ENCODE data around the gene TMEM62.
"Not testable (repeated sequence)": the region's sequence is repeated elsewhere in the genome, so short reads cannot be mapped to it uniquely, and the experiment has no call there.

The TMEM62 gene

GRCh38 chr15:43196760-43197548 is 63.6 kb downstream of the TMEM62 start:
- Histone ChIP-seq H3K36me3 (ENCODE audit: control insufficient read depth, insufficient read depth, low read length) (peaks cover 21% of the 10 kb centered on the region), H3K4me3 (ENCODE audit: low read depth, low read length) (no peak overlapping the region), H3K9me3 (ENCODE audit: control insufficient read depth, insufficient read depth, low read length) (no peaks in the 10 kb centered on the region; the same call in 1 of the 2 replicates), H3K4me1 (ENCODE audit: control insufficient read depth, insufficient read depth, low read length) (no peaks in the 10 kb centered on the region), H3K9ac (ENCODE audit: low read depth, low read length) (no peak overlapping the region), H3K27ac (ENCODE audit: low read depth, low read length) (no peak overlapping the region), H3K27me3 (ENCODE audit: control insufficient read depth, insufficient read depth, low read length) (no peaks in the 10 kb centered on the region)

DNA sequence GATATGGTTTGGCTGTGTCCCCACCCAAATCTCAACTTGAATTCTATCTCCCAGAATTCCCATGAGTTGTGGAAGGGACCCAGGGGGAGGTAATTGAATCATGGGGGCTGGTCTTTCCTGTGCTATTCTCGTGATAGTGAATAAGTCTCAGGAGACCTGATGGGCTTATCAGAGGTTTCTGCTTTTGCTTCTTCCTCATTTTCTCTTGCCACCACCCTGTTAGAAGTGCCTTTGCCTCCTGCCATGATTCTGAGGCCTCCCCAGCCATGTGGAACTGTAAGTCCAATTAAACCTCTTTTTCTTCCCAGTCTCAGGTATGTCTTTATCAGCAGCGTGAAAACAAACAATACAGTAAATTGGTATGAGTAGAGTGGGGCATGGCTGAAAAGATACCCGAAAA is 64.4 kb downstream of the TMEM62 start:
- H3K27me3 ChIP-seq (ENCODE audit: control insufficient read depth, insufficient read depth, low read length); H3K4me3 ChIP-seq (ENCODE audit: low read depth, low read length); H3K27ac ChIP-seq (ENCODE audit: low read depth, low read length); H3K4me1 ChIP-seq (ENCODE audit: control insufficient read depth, insufficient read depth, low read length); H3K9me3 ChIP-seq (ENCODE audit: control insufficient read depth, insufficient read depth, low read length); H3K9ac ChIP-seq (ENCODE audit: low read depth, low read length): not testable (repeated sequence)
- peaks cover 12% of the 10 kb centered on the region for H3K36me3 ChIP-seq (ENCODE audit: control insufficient read depth, insufficient read depth, low read length)

DNA sequence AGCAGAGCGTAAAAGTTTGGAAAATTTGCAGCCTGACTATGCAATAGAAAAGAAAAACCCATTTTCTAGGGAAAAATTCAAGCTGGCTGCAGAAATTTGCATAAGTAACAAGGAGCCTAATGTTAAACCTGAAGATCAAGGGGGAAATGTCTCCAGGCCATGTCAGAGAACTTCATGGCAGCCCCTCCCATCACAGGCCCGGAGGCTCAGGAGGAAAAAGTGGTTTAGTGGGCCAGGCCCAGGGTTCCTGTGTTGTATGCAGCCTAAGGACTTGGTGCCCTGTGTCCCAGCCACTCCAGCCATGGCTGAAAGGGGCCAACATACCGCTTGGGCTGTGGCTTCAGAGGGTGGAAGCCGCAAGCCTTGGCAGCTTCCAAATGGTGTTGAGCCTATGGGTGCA is 65.2 kb downstream of the TMEM62 start:
- not testable (repeated sequence) for H3K27ac ChIP-seq (ENCODE audit: low read depth, low read length); H3K4me3 ChIP-seq (ENCODE audit: low read depth, low read length); H3K9ac ChIP-seq (ENCODE audit: low read depth, low read length); H3K36me3 ChIP-seq (ENCODE audit: control insufficient read depth, insufficient read depth, low read length); H3K27me3 ChIP-seq (ENCODE audit: control insufficient read depth, insufficient read depth, low read length); H3K9me3 ChIP-seq (ENCODE audit: control insufficient read depth, insufficient read depth, low read length); H3K4me1 ChIP-seq (ENCODE audit: control insufficient read depth, insufficient read depth, low read length)

- no peak overlapping the region for H3K27ac ChIP-seq (ENCODE audit: low read depth, low read length)
- H3K4me1 ChIP-seq (ENCODE audit: control insufficient read depth, insufficient read depth, low read length) = no peaks in the 10 kb centered on the region
- H3K36me3 ChIP-seq (ENCODE audit: control insufficient read depth, insufficient read depth, low read length) = peaks cover 10% of the 10 kb centered on the region
- no peaks in the 10 kb centered on the region for H3K27me3 ChIP-seq (ENCODE audit: control insufficient read depth, insufficient read depth, low read length)
- H3K9ac ChIP-seq (ENCODE audit: low read depth, low read length) = no peak overlapping the region
- H3K4me3 ChIP-seq (ENCODE audit: low read depth, low read length) = no peak overlapping the region
- no peaks in the 10 kb centered on the region; the same call in 1 of the 2 replicates for H3K9me3 ChIP-seq (ENCODE audit: control insufficient read depth, insufficient read depth, low read length)
These were observed 65.6 kb downstream of the TMEM62 start for GRCh38 chr15:43198992-43199391.

- H3K36me3 ChIP-seq (ENCODE audit: control insufficient read depth, insufficient read depth, low read length) = peaks cover under 1% of the 10 kb centered on the region
- no peak overlapping the region for H3K9ac ChIP-seq (ENCODE audit: low read depth, low read length)
- no peak overlapping the region for H3K4me3 ChIP-seq (ENCODE audit: low read depth, low read length)
- no peaks in the 10 kb centered on the region for H3K4me1 ChIP-seq (ENCODE audit: control insufficient read depth, insufficient read depth, low read length)
- H3K27ac ChIP-seq (ENCODE audit: low read depth, low read length) = no peak overlapping the region
- no peaks in the 10 kb centered on the region for H3K27me3 ChIP-seq (ENCODE audit: control insufficient read depth, insufficient read depth, low read length)
- no peaks in the 10 kb centered on the region; the same call in 1 of the 2 replicates for H3K9me3 ChIP-seq (ENCODE audit: control insufficient read depth, insufficient read depth, low read length)
These were observed 66.6 kb downstream of the TMEM62 start for GRCh38 chr15:43199945-43200488.

DNA sequence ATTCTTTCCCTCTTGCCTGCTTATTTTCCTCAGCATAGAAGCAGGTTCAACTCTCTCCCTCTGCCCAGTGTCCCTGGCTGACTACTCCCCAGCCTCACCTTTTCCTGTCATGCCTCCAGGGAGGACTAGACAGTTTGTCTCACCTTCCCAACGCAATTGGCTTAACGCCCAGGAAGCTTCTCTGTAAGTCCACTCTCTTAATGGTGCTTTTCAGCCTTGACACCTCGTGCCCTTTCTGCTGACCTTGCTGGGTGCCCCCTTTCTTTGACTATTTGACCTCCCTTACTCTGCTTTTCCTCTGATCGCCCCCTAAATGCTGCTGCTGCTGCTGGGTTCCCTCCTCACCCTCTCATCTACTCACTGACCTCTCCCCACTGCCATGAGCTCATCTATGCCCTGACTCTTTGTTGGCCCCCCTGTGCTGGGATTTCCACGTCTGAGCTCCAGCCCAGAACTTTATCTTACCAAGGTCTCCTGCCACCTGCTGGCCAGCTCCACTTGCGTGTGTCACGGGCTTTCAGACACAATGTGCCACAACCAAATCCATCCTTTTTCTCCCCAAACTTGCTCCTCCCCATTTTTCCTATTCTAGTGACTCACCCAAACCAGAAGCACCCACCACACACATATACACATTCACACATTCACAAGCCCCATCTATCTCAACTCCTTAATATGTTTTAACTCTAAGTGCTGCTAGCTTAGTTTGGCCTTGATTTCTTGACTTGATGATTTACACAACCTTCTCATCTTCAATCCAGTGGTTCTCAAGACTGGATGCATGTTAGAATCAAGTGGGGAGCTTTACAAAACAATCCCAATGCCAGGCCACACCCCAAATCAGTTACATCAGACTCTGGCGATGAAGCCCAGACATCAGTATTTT is 70.9 kb downstream of the TMEM62 start:
- Histone ChIP-seq H3K9me3 (ENCODE audit: control insufficient read depth, insufficient read depth, low read length) (no peaks in the 10 kb centered on the region), H3K27ac (ENCODE audit: low read depth, low read length) (no peak overlapping the region), H3K9ac (ENCODE audit: low read depth, low read length) (no peak overlapping the region)

DNA sequence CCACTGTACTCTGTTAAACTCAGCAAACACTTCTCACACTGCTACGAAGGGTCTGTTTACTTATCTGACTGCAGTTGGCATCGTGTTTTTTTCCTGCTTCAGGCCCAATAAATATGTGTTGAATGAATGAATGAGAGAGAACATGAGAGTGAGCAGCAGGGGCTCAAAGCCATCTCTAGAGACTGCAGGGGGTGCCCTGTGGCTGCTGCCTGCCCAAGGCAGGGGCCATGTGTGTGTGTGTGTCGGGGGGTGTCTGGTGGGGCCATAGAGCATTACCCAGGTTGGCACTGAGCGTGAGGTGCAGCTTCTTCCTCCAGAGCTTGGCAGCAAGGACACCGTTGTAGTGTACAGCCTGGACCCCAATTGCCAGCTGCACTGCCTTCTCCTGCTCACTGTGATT is 72.7 kb downstream of the TMEM62 start:
- Histone ChIP-seq H3K9me3 (ENCODE audit: control insufficient read depth, insufficient read depth, low read length) (no peaks in the 10 kb centered on the region), H3K27me3 (ENCODE audit: control insufficient read depth, insufficient read depth, low read length) (no peaks in the 10 kb centered on the region; the same call in 1 of the 2 replicates), H3K27ac (ENCODE audit: low read depth, low read length) (no peak overlapping the region), H3K4me1 (ENCODE audit: control insufficient read depth, insufficient read depth, low read length) (no peaks in the 10 kb centered on the region), H3K9ac (ENCODE audit: low read depth, low read length) (no peak overlapping the region), H3K36me3 (ENCODE audit: control insufficient read depth, insufficient read depth, low read length) (no peaks in the 10 kb centered on the region), H3K4me3 (ENCODE audit: low read depth, low read length) (no peak overlapping the region)

More for the DNA sequence above, 70.9 kb downstream of the TMEM62 start:
- Histone ChIP-seq H3K4me1 (ENCODE audit: control insufficient read depth, insufficient read depth, low read length) (no peaks in the 10 kb centered on the region), H3K27me3 (ENCODE audit: control insufficient read depth, insufficient read depth, low read length) (no peaks in the 10 kb centered on the region; the same call in 1 of the 2 replicates), H3K4me3 (ENCODE audit: low read depth, low read length) (no peak overlapping the region), H3K36me3 (ENCODE audit: control insufficient read depth, insufficient read depth, low read length) (no peaks in the 10 kb centered on the region)

GRCh38 chr15:43207024-43207423 is 73.6 kb downstream of the TMEM62 start:
- Histone ChIP-seq H3K27ac (ENCODE audit: low read depth, low read length) (no peak overlapping the region), H3K4me1 (ENCODE audit: control insufficient read depth, insufficient read depth, low read length) (no peaks in the 10 kb centered on the region), H3K9me3 (ENCODE audit: control insufficient read depth, insufficient read depth, low read length) (no peaks in the 10 kb centered on the region), H3K4me3 (ENCODE audit: low read depth, low read length) (no peak overlapping the region), H3K36me3 (ENCODE audit: control insufficient read depth, insufficient read depth, low read length) (no peaks in the 10 kb centered on the region), H3K27me3 (ENCODE audit: control insufficient read depth, insufficient read depth, low read length) (no peaks in the 10 kb centered on the region; the same call in 1 of the 2 replicates), H3K9ac (ENCODE audit: low read depth, low read length) (no peak overlapping the region)

DNA sequence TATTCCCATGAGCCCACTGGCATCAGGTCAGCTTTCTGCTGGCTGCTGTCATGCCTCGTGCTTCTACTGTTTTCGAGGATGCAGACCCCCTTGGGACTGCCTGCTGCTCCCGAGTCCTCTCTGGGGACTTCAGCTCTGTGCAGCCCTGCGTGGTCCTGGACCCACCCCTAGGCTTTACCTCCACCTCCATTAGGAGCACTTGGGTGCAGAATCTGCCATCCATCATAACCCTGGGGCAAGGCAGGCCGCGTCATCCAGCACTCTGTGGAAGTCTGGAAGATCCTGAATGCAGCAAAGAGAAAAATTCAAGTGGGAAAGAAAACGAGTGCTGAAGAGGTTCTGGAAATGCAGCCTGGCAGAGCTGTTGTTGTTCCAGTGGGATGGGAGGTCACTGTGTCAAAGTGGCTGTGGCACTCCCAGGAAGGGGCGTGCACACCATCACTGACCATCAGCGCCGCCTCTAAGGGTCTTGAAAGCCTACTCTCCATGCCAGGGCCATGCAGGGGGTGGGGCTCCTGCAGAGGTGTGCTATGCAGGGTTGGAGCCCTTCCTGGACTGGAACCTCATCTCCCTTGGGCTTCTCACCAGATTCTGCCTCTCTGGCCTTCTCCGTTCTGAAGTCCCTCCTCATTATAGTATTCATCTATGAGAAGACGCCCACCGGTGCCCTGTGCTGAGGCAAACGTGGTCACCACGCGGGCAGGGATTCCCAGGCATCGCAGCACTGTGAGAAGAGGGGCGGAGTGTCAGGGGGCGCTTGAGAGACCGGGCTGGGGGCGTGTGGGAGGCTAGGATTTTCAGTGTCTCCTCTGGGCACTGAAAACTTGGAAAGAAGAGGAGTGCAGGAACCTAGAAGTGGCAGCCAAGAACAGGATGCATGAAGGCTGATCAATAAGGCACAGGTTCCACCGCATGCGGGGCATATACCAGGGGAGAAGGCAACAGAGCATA is 74.9 kb downstream of the TMEM62 start:
- no peak overlapping the region for H3K9ac ChIP-seq (ENCODE audit: low read depth, low read length)
- no peaks in the 10 kb centered on the region for H3K36me3 ChIP-seq (ENCODE audit: control insufficient read depth, insufficient read depth, low read length)
- no peak overlapping the region for H3K4me3 ChIP-seq (ENCODE audit: low read depth, low read length)
- H3K9me3 ChIP-seq (ENCODE audit: control insufficient read depth, insufficient read depth, low read length) = no peaks in the 10 kb centered on the region
- H3K27me3 ChIP-seq (ENCODE audit: control insufficient read depth, insufficient read depth, low read length) = no peaks in the 10 kb centered on the region; the same call in 1 of the 2 replicates
- no peak overlapping the region for H3K27ac ChIP-seq (ENCODE audit: low read depth, low read length)
- H3K4me1 ChIP-seq (ENCODE audit: control insufficient read depth, insufficient read depth, low read length) = no peaks in the 10 kb centered on the region
